Right atrium auricular region (tissue), 2 donors: ENCODE results near the gene ADCY2. TPM values are rescaled to one million over a fixed set of nuclear protein-coding genes. Genes with fewer than 3 reads are reported as not detected.

Source experiments
- DNase-seq: peaks from one replicate; pipeline ENCODE4 v3.0.0-alpha.2; 2019; ENCODE audit warnings: low spot score
- H3K27ac ChIP-seq, 2 donors: fragments of 200-600 bp; sonication (generic); 1 replicate in 1 of 2; 2 replicates in 1 of 2; pipeline ENCODE4 v1.5.1; 2016 to 2019
- H3K27me3 ChIP-seq, 2 donors: fragments of 200-600 bp; sonication (generic); one replicate each; pipeline versions ENCODE4 v1.5.1 to v1.6.0; 2017 to 2019
- H3K36me3 ChIP-seq: fragments of 200-600 bp; sonication (generic); one replicate; pipeline ENCODE4 v1.5.1; 2016
- H3K4me1 ChIP-seq, 2 donors: fragments of 200-600 bp; sonication (generic); one replicate each; pipeline versions ENCODE4 v1.5.1 to v1.6.0; 2017 to 2019
- H3K4me3 ChIP-seq, 2 donors: fragments of 200-600 bp; sonication (generic); 1 replicate in 1 of 2; 2 replicates in 1 of 2; pipeline ENCODE4 v1.5.1; 2017 to 2019; ENCODE audit warnings: mild to moderate bottlenecking in 1 of 2, moderate library complexity in 1 of 2
- H3K9me3 ChIP-seq, 2 donors: fragments of 200-600 bp; sonication (generic); one replicate each; pipeline ENCODE4 v1.5.1; 2019
- total RNA-seq, 2 donors: library from RNA; depleted of rRNA; stranded (reverse); fragments of >200 nt; gene quantifications; one replicate each; pipeline ENCODE4 v1.1.0, GENCODE V29; 2016
- TF ChIP-seq, protein P1 (sequence below), 2 donors: fragments of 200-600 bp; sonication (generic); IDR thresholded peaks; one replicate each; pipeline ENCODE4 v1.5.1; 2019; ENCODE audit warnings: antibody characterized with exemption in 2 of 2

The ADCY2 gene
- total RNA-seq, 2 donors from 2014 or later: 3.3 TPM; not detected in 1

DNA sequence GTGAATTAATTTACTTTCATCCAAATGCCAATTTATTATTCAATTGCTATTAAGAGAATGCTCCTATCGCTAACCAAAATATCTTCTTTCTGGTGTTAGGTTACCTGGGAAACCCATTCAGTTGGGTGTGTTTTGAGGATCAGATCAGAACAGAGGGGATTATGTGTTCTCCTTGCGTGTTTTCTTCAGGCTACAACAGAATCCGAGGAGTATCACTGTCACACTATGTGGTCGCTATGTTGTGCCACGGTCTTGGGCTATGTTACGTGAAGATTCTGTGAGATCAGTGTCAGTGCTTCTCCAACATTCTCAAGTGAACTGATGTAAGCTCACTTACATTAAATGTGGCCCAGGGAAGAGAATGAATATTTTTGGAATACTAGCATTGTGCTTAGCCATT lies 39.0 kb downstream of the ADCY2 start:
- no peaks in the 10 kb centered on the region for H3K27me3 ChIP-seq
- H3K9me3 ChIP-seq: no peaks in the 10 kb centered on the region
- no peaks in the 10 kb centered on the region for H3K36me3 ChIP-seq
- DNase-seq: no peak
- no peaks in the 10 kb centered on the region for H3K4me1 ChIP-seq
- TF ChIP-seq, protein P1, sequence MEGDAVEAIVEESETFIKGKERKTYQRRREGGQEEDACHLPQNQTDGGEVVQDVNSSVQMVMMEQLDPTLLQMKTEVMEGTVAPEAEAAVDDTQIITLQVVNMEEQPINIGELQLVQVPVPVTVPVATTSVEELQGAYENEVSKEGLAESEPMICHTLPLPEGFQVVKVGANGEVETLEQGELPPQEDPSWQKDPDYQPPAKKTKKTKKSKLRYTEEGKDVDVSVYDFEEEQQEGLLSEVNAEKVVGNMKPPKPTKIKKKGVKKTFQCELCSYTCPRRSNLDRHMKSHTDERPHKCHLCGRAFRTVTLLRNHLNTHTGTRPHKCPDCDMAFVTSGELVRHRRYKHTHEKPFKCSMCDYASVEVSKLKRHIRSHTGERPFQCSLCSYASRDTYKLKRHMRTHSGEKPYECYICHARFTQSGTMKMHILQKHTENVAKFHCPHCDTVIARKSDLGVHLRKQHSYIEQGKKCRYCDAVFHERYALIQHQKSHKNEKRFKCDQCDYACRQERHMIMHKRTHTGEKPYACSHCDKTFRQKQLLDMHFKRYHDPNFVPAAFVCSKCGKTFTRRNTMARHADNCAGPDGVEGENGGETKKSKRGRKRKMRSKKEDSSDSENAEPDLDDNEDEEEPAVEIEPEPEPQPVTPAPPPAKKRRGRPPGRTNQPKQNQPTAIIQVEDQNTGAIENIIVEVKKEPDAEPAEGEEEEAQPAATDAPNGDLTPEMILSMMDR (IDR thresholded peaks at IDR 0.05): no peak
- H3K4me3 ChIP-seq: no peak overlapping the region
- no peak overlapping the region for H3K27ac ChIP-seq

DNA sequence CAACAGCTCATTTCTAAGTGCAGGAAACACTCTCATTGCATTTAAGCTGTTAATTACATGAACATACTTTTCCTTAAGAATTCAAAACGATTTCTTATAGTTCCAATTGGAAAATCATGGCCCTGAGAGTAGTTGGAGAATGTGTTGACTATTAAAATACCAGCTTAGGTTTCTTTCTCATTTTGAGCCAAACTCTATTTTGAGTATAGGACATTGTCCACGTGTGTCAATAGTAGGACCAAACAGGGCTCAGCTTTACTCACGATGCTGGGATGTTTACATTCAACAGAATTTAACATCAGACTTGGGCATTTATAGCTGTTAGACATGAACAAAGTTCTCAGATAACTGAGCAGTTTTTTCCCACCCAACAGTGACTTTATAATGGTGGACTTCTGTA lies 39.6 kb downstream of the ADCY2 start:
- no peaks in the 10 kb centered on the region for H3K36me3 ChIP-seq
- no peak overlapping the region for H3K27ac ChIP-seq
- TF ChIP-seq, protein P1 (IDR thresholded peaks at IDR 0.05): no peak
- DNase-seq: no peak
- H3K27me3 ChIP-seq: no peaks in the 10 kb centered on the region
- H3K9me3 ChIP-seq: no peaks in the 10 kb centered on the region
- H3K4me3 ChIP-seq: no peak overlapping the region
- no peaks in the 10 kb centered on the region for H3K4me1 ChIP-seq

DNA sequence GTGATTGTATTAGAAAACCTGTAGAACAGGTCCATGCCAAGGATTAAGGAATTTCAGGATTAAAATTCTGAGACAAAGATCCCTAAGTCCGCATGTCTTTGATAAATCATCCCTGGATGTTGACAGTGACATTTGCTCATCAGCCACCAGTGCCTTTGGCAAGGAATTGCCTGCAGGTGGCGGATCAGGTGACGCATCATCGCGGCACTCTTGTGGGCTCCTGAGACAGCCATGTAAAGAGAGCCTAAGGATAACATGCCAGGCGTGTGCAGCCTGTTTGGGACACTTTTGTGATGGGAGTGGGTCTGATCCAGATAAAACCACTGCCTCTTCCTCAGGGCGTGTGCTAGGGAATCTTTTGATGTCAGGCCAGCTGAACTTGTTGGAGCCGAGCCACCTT lies 40.6 kb downstream of the ADCY2 start:
- Histone ChIP-seq H3K27ac (no peak overlapping the region), H3K4me1 (no peaks in the 10 kb centered on the region), H3K36me3 (no peaks in the 10 kb centered on the region), H3K4me3 (no peak overlapping the region), H3K27me3 (no peaks in the 10 kb centered on the region), H3K9me3 (no peaks in the 10 kb centered on the region)
- no peak for DNase-seq
- TF ChIP-seq, protein P1 (IDR thresholded peaks at IDR 0.05): no peak

DNA sequence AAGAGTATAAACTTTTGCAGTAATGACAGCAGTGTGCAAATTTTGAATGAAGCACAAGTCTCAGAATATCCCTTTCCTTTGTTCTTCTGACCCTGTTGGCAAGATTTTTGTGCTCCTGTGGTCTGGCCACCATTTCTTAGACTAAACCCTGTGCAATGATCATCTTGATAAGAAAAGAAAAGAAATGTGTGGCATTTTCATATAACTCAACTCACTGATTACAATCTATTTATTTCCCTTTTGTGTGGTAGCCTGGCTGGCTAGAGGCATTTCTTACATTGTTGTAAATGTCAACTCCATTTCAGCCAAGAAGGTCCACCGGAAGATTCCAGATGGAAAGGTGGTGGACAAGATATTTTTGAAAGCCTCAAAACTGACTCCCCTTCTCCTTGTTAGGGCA lies 41.9 kb downstream of the ADCY2 start:
- TF ChIP-seq, protein P1 (IDR thresholded peaks at IDR 0.05): no peak
- no peaks in the 10 kb centered on the region for H3K4me1 ChIP-seq
- no peak overlapping the region for H3K27ac ChIP-seq
- no peaks in the 10 kb centered on the region for H3K9me3 ChIP-seq
- no peak for DNase-seq
- no peak overlapping the region for H3K4me3 ChIP-seq
- H3K27me3 ChIP-seq: no peaks in the 10 kb centered on the region
- no peaks in the 10 kb centered on the region for H3K36me3 ChIP-seq

DNA sequence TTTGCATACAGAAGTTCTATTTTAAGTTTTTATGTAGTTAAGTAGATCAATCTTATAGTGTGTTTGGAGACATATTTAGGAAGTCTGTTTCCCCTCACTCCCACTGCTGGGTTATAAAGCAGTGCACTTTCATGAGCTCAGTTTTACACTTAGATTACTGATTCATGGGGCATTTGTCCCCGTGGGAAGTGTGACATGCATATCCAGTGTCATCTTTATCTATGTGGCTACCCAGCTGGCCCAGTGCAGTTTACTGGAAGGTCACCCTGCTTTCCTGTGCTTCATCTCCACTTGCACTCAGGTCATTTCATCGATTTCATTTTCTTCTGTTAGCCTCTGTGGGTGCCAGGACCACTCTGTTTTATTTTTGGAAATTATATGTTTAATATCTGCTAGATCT lies 49.1 kb downstream of the ADCY2 start:
- no peak overlapping the region for H3K4me3 ChIP-seq
- no peak for DNase-seq
- H3K27me3 ChIP-seq: no peaks in the 10 kb centered on the region
- H3K36me3 ChIP-seq: no peaks in the 10 kb centered on the region
- H3K27ac ChIP-seq: no peak overlapping the region
- no peaks in the 10 kb centered on the region for H3K4me1 ChIP-seq
- no peaks in the 10 kb centered on the region for H3K9me3 ChIP-seq
- TF ChIP-seq, protein P1 (IDR thresholded peaks at IDR 0.05): no peak

DNA sequence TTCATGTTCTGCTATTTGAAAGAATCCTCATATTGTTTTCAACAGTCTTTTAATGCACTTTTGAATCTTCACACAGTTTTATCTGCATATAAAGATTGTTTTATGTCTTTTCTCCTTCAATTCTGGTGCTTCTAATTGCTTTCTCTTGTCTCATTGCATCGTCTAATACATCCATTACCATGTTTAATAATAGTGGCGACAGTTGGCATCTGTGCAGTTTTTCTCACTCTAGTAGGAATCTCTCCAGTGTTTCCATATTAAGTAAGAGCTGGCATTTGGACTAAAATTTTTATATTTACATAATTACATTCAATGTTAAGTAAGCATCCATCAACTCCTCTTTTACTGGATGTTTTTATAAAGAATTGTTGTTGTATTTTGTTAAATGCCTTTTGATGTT lies 49.9 kb downstream of the ADCY2 start:
- H3K27ac ChIP-seq: no peak overlapping the region
- no peaks in the 10 kb centered on the region for H3K9me3 ChIP-seq
- TF ChIP-seq, protein P1 (IDR thresholded peaks at IDR 0.05): no peak
- no peaks in the 10 kb centered on the region for H3K4me1 ChIP-seq
- no peak for DNase-seq
- H3K4me3 ChIP-seq: no peak overlapping the region
- H3K27me3 ChIP-seq: no peaks in the 10 kb centered on the region
- H3K36me3 ChIP-seq: no peaks in the 10 kb centered on the region
